Neural cell (in vitro differentiated cells): ENCODE measurements around the gene HOPX. TPM values are rescaled to one million over a fixed set of nuclear protein-coding genes. Genes with fewer than 3 reads are reported as not detected.

Experiments used
- H2AFZ ChIP-seq: fragments of 200-600, 300-800 bp; sonication (generic), shearing (Covaris generic); 2 replicates; pipeline ENCODE4 v1.6.0; 2014; ENCODE audit warnings: low read depth, mild to moderate bottlenecking, antibody characterized with exemption, low read length, moderate library complexity
- H3F3A ChIP-seq: fragments of 200-600 bp; shearing (Covaris generic); 2 replicates; pipeline ENCODE4 v1.6.1; 2016; ENCODE audit warnings: mild to moderate bottlenecking, moderate library complexity, mixed read lengths, antibody characterized with exemption, low read length; ENCODE audit not compliant: insufficient read depth, poor library complexity, severe bottlenecking
- H3K27ac ChIP-seq: fragments of 200-600, 300-800 bp; sonication (generic), shearing (Covaris generic); 2 replicates; pipeline ENCODE4 v1.5.1; 2014; ENCODE audit warnings: mild to moderate bottlenecking, low read length, moderate library complexity
- H3K27me3 ChIP-seq: fragments of 300-800, 200-600 bp; sonication (generic), shearing (Covaris generic); 2 replicates; pipeline ENCODE4 v1.6.0; 2014; ENCODE audit warnings: mild to moderate bottlenecking, low read depth, low read length, moderate library complexity; ENCODE audit not compliant: insufficient read depth
- H3K36me3 ChIP-seq: fragments of 300-800, 200-600 bp; sonication (generic), shearing (Covaris generic); 2 replicates; pipeline ENCODE4 v1.5.1; 2014; ENCODE audit warnings: mild to moderate bottlenecking, antibody characterized with exemption, low read length, moderate library complexity; ENCODE audit not compliant: insufficient read depth
- H3K4me2 ChIP-seq: fragments of 300-800, 200-600 bp; sonication (generic), shearing (Covaris generic); 2 replicates; pipeline ENCODE4 v1.6.0; 2014; ENCODE audit warnings: mild to moderate bottlenecking, low read length
- H3K4me3 ChIP-seq: fragments of 300-800, 200-600 bp; sonication (generic), shearing (Covaris generic); 2 replicates; pipeline ENCODE4 v1.5.1; 2014; ENCODE audit warnings: mild to moderate bottlenecking, low read length, moderate library complexity
- H3K79me2 ChIP-seq: fragments of 200-600 bp; shearing (Covaris generic); replicated peaks from 2 replicates; pipeline ENCODE4 v1.6.0; 2014; ENCODE audit warnings: mild to moderate bottlenecking, low read length, moderate library complexity; ENCODE audit not compliant: insufficient read depth
- H3K9ac ChIP-seq: fragments of 300-800, 200-600 bp; sonication (generic), shearing (Covaris generic); 2 replicates; pipeline ENCODE4 v1.6.1; 2016; ENCODE audit warnings: mild to moderate bottlenecking, low read length, mixed read lengths
- H3K9me2 ChIP-seq: fragments of 200-600 bp; shearing (Covaris generic); 2 replicates; pipeline ENCODE4 v1.6.1; 2016; ENCODE audit warnings: mild to moderate bottlenecking, low read length, mixed read lengths; ENCODE audit not compliant: insufficient read depth
- H3K9me3 ChIP-seq: fragments of 200-600, 300-800 bp; sonication (generic), shearing (Covaris generic); 2 replicates; pipeline ENCODE4 v1.6.1; 2016; ENCODE audit warnings: mild to moderate bottlenecking, mixed run types, low read length, moderate library complexity, mixed read lengths
- H4K20me1 ChIP-seq: fragments of 200-600 bp; shearing (Covaris generic); 2 replicates; pipeline ENCODE4 v1.6.1; 2016; ENCODE audit warnings: mild to moderate bottlenecking, mixed run types; ENCODE audit not compliant: insufficient read depth
- EP300 ChIP-seq: fragments of 450-650 bp; conservative IDR thresholded peaks from 2 replicates; pipeline ENCODE4 v1.6.1; 2014; ENCODE audit warnings: antibody characterized with exemption, mild to moderate bottlenecking, moderate library complexity; ENCODE audit not compliant: poor library complexity, severe bottlenecking
- EZH2 ChIP-seq: fragments of 200-600, 300-800 bp; shearing (Covaris generic), sonication (generic); IDR thresholded peaks from 2 replicates; pipeline ENCODE4 v1.6.1; 2014; ENCODE audit warnings: antibody characterized with exemption, low read length, borderline replicate concordance, mild to moderate bottlenecking; ENCODE audit not compliant: insufficient read depth, poor library complexity, severe bottlenecking
- MXI1 ChIP-seq: fragments of 450-650 bp; conservative IDR thresholded peaks from 2 replicates; pipeline ENCODE4 v1.6.1; 2014; ENCODE audit warnings: antibody characterized with exemption, mild to moderate bottlenecking; ENCODE audit not compliant: poor library complexity, severe bottlenecking
- POLR2AphosphoS5 ChIP-seq: IDR thresholded peaks from 2 replicates; pipeline ENCODE4 v1.6.1; 2012
- RAD21 ChIP-seq: fragments of 450-650 bp; conservative IDR thresholded peaks from 2 replicates; pipeline ENCODE4 v1.6.1; 2014; ENCODE audit warnings: antibody characterized with exemption, mild to moderate bottlenecking, moderate library complexity
- SMC3 ChIP-seq: fragments of 450-650 bp; conservative IDR thresholded peaks from 2 replicates; pipeline ENCODE4 v1.6.1; 2014; ENCODE audit warnings: antibody characterized with exemption, mild to moderate bottlenecking, moderate library complexity; ENCODE audit not compliant: poor library complexity
- TAF1 ChIP-seq: IDR thresholded peaks from 2 replicates; pipeline ENCODE4 v1.6.1; 2012; ENCODE audit warnings: low read depth
- polyA plus RNA-seq: library from polyadenylated mRNA; depleted of rRNA; stranded (reverse); fragments of >200 nt; gene quantifications from 2 replicates; pipeline ENCODE4 v1.2.3, GENCODE V29; 2014
- TF ChIP-seq, protein P1 (sequence below): IDR thresholded peaks from 2 replicates; pipeline ENCODE4 v1.6.1; 2012; ENCODE audit warnings: borderline replicate concordance
- TF ChIP-seq, protein P2 (sequence below): fragments of 450-650 bp; IDR thresholded peaks from 2 replicates; pipeline ENCODE4 v1.5.1; 2014; ENCODE audit warnings: antibody characterized with exemption, mild to moderate bottlenecking, moderate library complexity; ENCODE audit not compliant: poor library complexity, severe bottlenecking

HOPX gene
- polyA plus RNA-seq, 1 donor from 2014 or later: 2.0 TPM

DNA sequence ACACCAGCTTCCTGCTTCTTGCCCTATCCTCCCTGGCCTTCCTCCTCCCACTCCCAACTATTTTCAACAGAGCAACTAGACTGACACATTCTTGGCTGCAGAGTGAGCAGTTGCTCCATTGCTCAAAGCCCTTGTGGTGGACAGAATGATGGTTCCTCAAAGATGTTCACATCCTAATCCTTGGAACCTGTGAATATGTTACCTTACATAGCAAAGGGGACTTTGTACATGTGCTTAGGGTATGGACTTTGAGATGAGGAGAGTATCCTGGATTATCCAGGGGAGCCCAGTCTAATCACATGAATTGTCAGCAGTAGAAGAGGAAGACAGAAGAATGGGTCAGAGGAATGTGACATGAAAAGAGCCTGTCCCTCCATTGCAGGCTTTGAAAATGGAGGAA, 24.9 kb upstream of the HOPX start:
- Histone ChIP-seq H2AFZ (no peak overlapping the region), H4K20me1 (no peaks in the 10 kb centered on the region), H3F3A (no peaks in the 10 kb centered on the region), H3K27ac (no peak overlapping the region), H3K4me3 (no peak overlapping the region), H3K36me3 (no peaks in the 10 kb centered on the region), H3K9ac (no peak overlapping the region), H3K27me3 (no peaks in the 10 kb centered on the region), H3K79me2 (no peaks in the 10 kb centered on the region), H3K9me3 (no peaks in the 10 kb centered on the region), H3K4me2 (no peak overlapping the region), H3K9me2 (no peaks in the 10 kb centered on the region)
- TF ChIP-seq SMC3: no peak

DNA sequence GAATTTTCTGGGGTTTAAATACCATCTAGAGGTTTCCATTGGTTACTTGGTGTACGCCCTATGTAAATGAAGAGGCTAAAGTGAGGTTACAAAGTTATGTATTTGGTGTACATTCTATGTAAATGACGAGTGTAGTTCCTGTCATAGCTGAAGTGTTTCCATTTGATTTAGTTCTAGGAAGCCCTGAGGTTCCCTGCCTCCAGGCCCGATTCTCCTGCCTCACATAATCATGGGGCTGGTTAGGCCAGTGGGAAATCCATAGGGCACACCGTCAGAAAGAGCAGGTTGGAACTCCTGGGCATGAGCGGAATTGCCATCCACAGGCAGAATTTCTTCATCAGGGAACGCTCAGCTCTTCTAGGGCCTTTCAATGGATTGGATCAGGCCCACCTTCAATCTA, 24.2 kb upstream of the HOPX start:
- TF ChIP-seq EP300: no peak
- no peak for TF ChIP-seq POLR2AphosphoS5
- TF ChIP-seq, protein P1, sequence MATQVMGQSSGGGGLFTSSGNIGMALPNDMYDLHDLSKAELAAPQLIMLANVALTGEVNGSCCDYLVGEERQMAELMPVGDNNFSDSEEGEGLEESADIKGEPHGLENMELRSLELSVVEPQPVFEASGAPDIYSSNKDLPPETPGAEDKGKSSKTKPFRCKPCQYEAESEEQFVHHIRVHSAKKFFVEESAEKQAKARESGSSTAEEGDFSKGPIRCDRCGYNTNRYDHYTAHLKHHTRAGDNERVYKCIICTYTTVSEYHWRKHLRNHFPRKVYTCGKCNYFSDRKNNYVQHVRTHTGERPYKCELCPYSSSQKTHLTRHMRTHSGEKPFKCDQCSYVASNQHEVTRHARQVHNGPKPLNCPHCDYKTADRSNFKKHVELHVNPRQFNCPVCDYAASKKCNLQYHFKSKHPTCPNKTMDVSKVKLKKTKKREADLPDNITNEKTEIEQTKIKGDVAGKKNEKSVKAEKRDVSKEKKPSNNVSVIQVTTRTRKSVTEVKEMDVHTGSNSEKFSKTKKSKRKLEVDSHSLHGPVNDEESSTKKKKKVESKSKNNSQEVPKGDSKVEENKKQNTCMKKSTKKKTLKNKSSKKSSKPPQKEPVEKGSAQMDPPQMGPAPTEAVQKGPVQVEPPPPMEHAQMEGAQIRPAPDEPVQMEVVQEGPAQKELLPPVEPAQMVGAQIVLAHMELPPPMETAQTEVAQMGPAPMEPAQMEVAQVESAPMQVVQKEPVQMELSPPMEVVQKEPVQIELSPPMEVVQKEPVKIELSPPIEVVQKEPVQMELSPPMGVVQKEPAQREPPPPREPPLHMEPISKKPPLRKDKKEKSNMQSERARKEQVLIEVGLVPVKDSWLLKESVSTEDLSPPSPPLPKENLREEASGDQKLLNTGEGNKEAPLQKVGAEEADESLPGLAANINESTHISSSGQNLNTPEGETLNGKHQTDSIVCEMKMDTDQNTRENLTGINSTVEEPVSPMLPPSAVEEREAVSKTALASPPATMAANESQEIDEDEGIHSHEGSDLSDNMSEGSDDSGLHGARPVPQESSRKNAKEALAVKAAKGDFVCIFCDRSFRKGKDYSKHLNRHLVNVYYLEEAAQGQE: no peak
- TF ChIP-seq SMC3: no peak
- TF ChIP-seq MXI1: no peak
- no peak for TF ChIP-seq TAF1
- TF ChIP-seq, protein P2, sequence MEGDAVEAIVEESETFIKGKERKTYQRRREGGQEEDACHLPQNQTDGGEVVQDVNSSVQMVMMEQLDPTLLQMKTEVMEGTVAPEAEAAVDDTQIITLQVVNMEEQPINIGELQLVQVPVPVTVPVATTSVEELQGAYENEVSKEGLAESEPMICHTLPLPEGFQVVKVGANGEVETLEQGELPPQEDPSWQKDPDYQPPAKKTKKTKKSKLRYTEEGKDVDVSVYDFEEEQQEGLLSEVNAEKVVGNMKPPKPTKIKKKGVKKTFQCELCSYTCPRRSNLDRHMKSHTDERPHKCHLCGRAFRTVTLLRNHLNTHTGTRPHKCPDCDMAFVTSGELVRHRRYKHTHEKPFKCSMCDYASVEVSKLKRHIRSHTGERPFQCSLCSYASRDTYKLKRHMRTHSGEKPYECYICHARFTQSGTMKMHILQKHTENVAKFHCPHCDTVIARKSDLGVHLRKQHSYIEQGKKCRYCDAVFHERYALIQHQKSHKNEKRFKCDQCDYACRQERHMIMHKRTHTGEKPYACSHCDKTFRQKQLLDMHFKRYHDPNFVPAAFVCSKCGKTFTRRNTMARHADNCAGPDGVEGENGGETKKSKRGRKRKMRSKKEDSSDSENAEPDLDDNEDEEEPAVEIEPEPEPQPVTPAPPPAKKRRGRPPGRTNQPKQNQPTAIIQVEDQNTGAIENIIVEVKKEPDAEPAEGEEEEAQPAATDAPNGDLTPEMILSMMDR: no peak
- TF ChIP-seq EZH2: no peak
- TF ChIP-seq RAD21: no peak
- Histone ChIP-seq H3F3A (no peaks in the 10 kb centered on the region), H4K20me1 (no peaks in the 10 kb centered on the region), H3K79me2 (no peaks in the 10 kb centered on the region), H3K27me3 (no peaks in the 10 kb centered on the region), H3K36me3 (no peaks in the 10 kb centered on the region), H2AFZ (no peak overlapping the region), H3K9ac (no peak overlapping the region), H3K9me3 (no peaks in the 10 kb centered on the region), H3K4me2 (no peak overlapping the region), H3K9me2 (no peaks in the 10 kb centered on the region), H3K4me3 (no peak overlapping the region), H3K27ac (no peak overlapping the region)
